ENCODE measurements around the gene OR2A2.

The OR2A2 gene

DNA sequence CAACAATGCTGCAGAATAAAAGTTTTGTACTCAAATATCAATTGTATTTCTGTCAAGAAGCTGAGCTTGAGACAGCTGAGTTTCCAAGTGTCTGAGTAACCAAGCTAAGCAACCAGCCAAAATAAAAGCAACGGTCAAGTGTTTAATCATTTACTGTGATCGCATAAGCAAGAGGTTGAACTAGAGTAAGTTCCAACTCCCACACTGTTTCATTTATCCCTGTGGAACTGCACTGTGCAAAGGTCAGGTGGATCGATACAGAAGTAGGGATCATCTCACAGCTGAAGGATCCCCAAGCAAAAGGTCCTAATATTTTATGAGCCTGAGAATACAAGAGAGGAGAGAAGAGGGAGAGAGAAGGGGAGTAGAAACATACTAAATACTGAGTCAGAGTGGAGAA is 35.0 kb downstream of the OR2A2 start:
- no peak for DNase-seq

DNA sequence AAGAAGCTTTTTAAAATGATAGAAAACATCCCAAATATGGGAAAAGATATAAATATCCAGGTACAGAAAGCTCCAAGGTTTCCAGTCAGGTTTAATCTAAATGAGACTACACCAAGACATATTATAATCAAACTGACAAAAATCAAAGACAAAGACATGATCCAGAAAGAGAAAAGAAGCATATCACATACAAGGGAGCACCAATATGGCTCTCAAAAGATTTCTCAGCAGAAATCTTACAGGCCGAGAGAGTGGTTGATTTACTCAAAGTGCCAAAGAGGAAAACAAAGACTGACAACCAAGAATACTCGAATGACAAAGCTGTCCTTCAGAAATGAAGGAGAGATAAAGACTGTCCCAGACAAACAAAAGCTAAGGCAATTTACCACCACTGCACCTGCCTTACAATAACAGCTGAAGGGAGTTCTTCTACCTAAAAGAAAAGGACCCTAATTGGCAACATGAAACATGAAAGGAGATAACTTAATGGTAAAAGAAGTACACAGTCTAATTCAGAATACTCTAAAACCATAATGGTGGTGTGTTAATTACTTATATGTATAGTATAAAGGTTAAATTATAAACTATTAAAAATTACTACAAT is 38.9 kb downstream of the OR2A2 start:
- DNase-seq = no peak

DNA sequence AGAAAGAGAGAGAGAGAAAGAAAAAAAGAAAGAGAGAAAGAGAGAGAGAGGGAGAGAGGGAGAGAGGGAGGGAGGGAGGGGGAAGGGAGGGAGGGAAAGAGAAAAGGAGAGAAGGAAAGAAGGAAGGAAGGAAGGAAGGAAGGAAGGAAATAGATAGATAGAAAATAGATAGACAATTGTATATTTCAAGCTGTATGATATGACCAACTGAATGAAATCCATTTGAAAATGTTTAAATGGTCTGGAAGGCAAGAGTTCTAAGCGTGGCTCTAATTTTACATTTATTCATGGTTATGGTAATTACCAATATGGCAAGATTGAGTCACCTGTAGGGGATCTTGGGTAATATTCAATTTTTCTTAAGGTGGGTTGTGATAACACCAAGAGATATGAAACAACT is 49.5 kb downstream of the OR2A2 start:
- no peak for DNase-seq

Measured in CD4-positive, alpha-beta T cell treated with Interleukin-4 for 1 hour (primary cell).